DMS 273 (cell line): Measurements from ENCODE around the gene PPP1CA.
"Not testable (repeated sequence)": the region's sequence is repeated elsewhere in the genome, so short reads cannot be mapped to it uniquely, and the experiment has no call there.

Experiments used
- DNase-seq: peaks from one replicate; lab custom pipeline; 2025; ENCODE audit not compliant: unreplicated experiment; lab: John Stamatoyannopoulos, UW

The PPP1CA gene

GRCh38 chr11:67405196-67405567, 3.5 kb upstream of the PPP1CA start:
- no peak for DNase-seq

GRCh38 chr11:67404515-67405195, 3.0 kb upstream of the PPP1CA start:
- DNase-seq: no peak

DNA sequence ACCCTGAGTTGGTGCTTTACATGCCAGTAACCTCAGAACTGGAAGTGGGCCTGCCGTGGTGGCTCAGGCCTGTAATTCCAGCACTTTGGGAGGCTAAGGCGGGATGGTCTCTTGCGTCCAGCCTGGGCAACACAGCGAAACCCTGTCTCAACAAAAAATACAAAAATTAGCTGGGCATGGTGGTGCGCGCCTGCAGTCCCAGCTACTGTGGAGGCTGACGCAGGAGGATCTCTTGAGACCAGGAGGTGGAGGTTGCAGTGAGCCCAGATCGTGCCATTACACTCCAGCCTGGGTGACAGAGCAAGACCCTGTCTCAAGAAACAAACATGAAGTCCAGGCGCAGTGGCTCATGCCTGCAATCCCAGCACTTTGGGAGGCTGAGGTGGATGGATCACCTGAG, 1.4 kb upstream of the PPP1CA start:
- DNase-seq: not testable (repeated sequence)

- DNase-seq: not testable (repeated sequence)
These were observed 658 bp upstream of the PPP1CA start for GRCh38 chr11:67402192-67402839.

- peak; percentile 31 for DNase-seq
These were observed 640 bp downstream of the PPP1CA start for GRCh38 chr11:67400942-67401494.

DNA sequence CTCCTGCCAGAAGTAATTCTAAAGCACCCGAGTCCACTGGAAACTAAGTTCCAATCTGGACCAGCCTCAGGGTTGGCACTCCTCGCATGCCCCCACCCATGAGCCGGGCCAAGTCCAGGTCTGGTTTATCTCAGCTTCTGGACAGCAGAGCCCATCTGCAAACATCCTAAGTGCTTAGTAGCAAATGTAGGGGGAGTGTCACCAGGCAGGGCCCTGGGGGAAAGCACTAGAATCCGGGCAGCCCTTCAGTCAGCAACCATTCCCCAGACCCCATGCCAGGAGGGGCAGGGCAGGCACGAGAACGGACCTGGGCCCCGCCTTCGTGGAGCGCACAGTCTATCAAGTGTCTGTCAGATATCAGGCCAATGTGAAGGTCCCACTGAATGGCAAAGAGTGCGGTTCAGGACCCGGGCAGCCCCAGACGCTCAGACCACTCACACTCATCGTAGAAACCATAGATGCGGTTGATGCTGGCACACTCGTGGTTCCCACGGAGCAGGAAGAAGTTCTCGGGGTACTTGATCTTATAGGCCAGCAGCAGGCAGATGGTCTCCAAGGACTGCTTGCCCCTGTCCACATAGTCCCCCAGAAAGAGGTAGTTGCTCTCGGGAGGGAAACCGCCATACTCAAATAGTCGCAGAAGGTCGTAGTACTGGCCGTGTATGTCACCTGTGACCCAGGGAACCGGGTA, 1.3 kb downstream of the PPP1CA start:
- no peak for DNase-seq

GRCh38 chr11:67398661-67399563, 2.7 kb downstream of the PPP1CA start:
- no peak for DNase-seq

- no peak for DNase-seq
These were observed 3.5 kb downstream of the PPP1CA start for GRCh38 chr11:67397986-67398660.

GRCh38 chr11:67397536-67397935, 4.1 kb downstream of the PPP1CA start:
- no peak for DNase-seq

- DNase-seq: no peak
These were observed 4.9 kb downstream of the PPP1CA start for GRCh38 chr11:67396587-67397389.

DNA sequence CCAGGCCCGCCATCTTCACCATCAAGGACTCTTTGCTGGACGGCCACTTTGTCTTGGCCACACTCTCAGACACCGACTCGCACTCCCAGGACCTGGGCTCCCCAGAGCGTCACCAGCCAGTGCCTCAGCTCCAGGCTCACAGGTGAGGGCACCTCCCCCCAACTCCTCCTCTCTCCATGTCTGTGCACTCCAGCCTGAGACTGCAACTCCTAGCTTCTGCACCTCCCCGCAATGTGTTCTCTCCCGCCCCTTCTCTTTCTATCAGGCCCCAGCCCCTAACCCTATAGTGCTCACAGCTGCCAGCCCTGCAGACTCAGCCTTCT, 5.4 kb downstream of the PPP1CA start:
- DNase-seq: no peak

DNA sequence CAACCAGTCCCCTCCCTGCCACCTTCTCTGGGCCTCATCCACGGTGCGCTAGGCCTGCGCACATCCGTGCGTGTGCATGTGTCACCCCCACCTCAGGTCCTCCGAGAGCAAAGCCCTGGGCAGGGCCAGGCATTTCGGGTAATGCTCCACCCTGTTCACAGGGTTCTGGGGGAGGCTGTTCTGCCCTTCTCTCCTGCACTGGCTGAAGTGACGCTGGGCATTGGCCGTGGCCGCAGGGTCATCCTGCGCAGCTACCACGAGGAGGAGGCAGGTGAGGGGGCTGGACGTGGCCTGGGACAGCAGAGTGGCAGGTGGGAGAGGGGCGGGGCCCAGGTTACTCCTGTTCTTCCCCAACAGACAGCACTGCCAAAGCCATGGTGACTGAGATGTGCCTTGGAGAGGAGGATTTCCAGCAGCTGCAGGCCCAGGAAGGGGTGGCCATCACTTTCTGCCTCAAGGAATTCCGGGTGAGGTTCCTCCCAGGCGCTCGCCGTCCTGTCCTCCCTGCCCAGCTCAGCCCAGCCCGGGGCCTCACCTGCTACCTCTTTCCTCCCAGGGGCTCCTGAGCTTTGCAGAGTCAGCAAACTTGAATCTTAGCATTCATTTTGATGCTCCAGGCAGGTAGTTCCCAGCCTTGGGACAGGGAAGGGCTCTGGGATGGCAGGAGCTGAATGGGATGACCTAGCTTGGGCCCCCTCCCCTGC, 6.0 kb downstream of the PPP1CA start:
- no peak for DNase-seq

DNA sequence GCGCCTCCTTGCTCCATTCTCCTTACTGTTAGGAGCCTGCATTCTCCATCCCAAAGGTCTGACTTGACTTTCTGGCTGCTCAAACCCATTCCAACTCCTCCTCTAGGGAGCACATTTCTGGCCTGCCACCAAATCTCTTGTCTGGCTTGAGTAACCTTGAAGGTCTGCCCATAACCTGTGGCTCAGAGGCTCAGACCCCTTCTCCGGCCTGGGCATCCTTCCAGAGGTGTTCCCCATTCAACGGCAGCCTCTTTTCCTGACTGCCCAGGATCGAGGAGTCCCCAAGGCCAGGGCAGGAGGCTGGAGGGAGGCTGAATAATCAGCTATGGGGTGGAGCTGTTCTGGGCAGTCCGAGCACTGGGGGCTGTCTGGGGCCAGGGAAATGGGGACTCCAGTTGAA, 7.7 kb downstream of the PPP1CA start:
- DNase-seq: no peak

- no peak for DNase-seq
These were observed 8.2 kb downstream of the PPP1CA start for GRCh38 chr11:67393437-67393836.

GRCh38 chr11:67392183-67392715, 9.4 kb downstream of the PPP1CA start:
- DNase-seq: peak; percentile 52

- peak; percentile 97 for DNase-seq
These were observed 10.1 kb downstream of the PPP1CA start, which contains the start of gene RAD9A for GRCh38 chr11:67391304-67392182. TSS of gene RAD9A (plus strand) at chr11:67391986. CDS start at chr11:67392045, 59 bp downstream.

- DNase-seq: no peak
These were observed 10.7 kb downstream of the PPP1CA start for GRCh38 chr11:67390947-67391303.

- DNase-seq: peak; percentile 53
These were observed 12.2 kb downstream of the PPP1CA start for GRCh38 chr11:67389477-67389876.
